Activated CD4-positive, alpha-beta T cell treated with anti-CD3 and anti-CD28 coated beads, Interleukin-2, amount 10 ng/mL, durations not matched to agents 7 days and 5 days (primary cell): ENCODE measurements around the gene IGFN1. TPM values are rescaled to one million over a fixed set of nuclear protein-coding genes. Genes with fewer than 3 reads are reported as not detected.

Experiments
- CTCF ChIA-PET: fragments of 350-600 bp; sonication (Branson Sonifier 250); formaldehyde crosslinking; loops from one replicate; lab custom pipeline; 2021; ENCODE audit warnings: antibody characterized with exemption; lab: Charles Lee
- POLR2A ChIA-PET: fragments of 350-600 bp; sonication (Branson Sonifier 250); formaldehyde crosslinking; loops from one replicate; lab custom pipeline; 2021; ENCODE audit warnings: antibody characterized with exemption; lab: Charles Lee
- DNase-seq: peaks from one replicate; pipeline ENCODE4 v3.0.0-alpha.2; 2020
- H3K27ac Mint-ChIP-seq: one replicate; pipeline ENCODE4 v1.8.0; 2021; ENCODE audit warnings: mild to moderate bottlenecking, moderate library complexity, mixed read lengths
- H3K27me3 Mint-ChIP-seq: one replicate; pipeline ENCODE4 v1.8.0; 2021; ENCODE audit warnings: mixed read lengths
- H3K36me3 Mint-ChIP-seq: one replicate; pipeline ENCODE4 v1.8.0; 2021; ENCODE audit warnings: low read depth, mixed read lengths
- H3K4me1 Mint-ChIP-seq: one replicate; pipeline ENCODE4 v1.8.0; 2021; ENCODE audit warnings: mixed read lengths
- H3K4me3 Mint-ChIP-seq: one replicate; pipeline ENCODE4 v1.8.0; 2021; ENCODE audit warnings: mild to moderate bottlenecking, moderate library complexity, mixed read lengths
- H3K9me3 Mint-ChIP-seq: one replicate; pipeline ENCODE4 v1.8.0; 2021; ENCODE audit warnings: mixed read lengths
- total RNA-seq, 2 experiments: library from RNA; stranded (reverse); gene quantifications; one replicate each; pipeline ENCODE4 v1.2.3, GENCODE V29; 2021

IGFN1 gene
- total RNA-seq, 2 experiments from 2014 or later, result not detected

GRCh38 chr1:201181323-201181722 lies 9.3 kb upstream of the IGFN1 start:
- no peaks in the 10 kb centered on the region for H3K36me3 Mint-ChIP-seq
- ChIA-PET CTCF (no interaction called here), POLR2A (no interaction called here)
- no peak overlapping the region for H3K4me3 Mint-ChIP-seq
- no peaks in the 10 kb centered on the region for H3K9me3 Mint-ChIP-seq
- no peaks in the 10 kb centered on the region for H3K4me1 Mint-ChIP-seq
- no peak overlapping the region for H3K27ac Mint-ChIP-seq
- H3K27me3 Mint-ChIP-seq, result peaks cover 36% of the 10 kb centered on the region
- DNase-seq, result no peak

- POLR2A ChIA-PET, result no interaction called here
- Mint-ChIP-seq H3K27ac (no peak overlapping the region), H3K4me1 (no peaks in the 10 kb centered on the region), H3K4me3 (no peak overlapping the region), H3K27me3 (peaks cover 36% of the 10 kb centered on the region), H3K36me3 (no peaks in the 10 kb centered on the region), H3K9me3 (no peaks in the 10 kb centered on the region)
- no peak for DNase-seq
- CTCF ChIA-PET, result no interaction called here
Measured at GRCh38 chr1:201181726-201182125, 8.9 kb upstream of the IGFN1 start.

GRCh38 chr1:201183209-201183608 lies 7.4 kb upstream of the IGFN1 start:
- H3K27ac Mint-ChIP-seq, result no peak overlapping the region
- CTCF ChIA-PET, result no interaction called here

GRCh38 chr1:201183753-201184152 lies 6.9 kb upstream of the IGFN1 start:
- no peaks in the 10 kb centered on the region for H3K9me3 Mint-ChIP-seq
- ChIA-PET POLR2A (interaction anchor here (0.5 kb wide), 1 partner anchor 31 kb away, joined by 3 read pairs; no protein-coding TSS in a partner anchor), CTCF (no interaction called here)
- DNase-seq, result no peak
- no peak overlapping the region for H3K4me3 Mint-ChIP-seq
- H3K27me3 Mint-ChIP-seq, result peaks cover 31% of the 10 kb centered on the region
- no peaks in the 10 kb centered on the region for H3K4me1 Mint-ChIP-seq
- no peaks in the 10 kb centered on the region for H3K36me3 Mint-ChIP-seq
- no peak overlapping the region for H3K27ac Mint-ChIP-seq

More at GRCh38 chr1:201183209-201183608, 7.4 kb upstream of the IGFN1 start:
- Mint-ChIP-seq H3K4me3 (no peak overlapping the region), H3K9me3 (no peaks in the 10 kb centered on the region), H3K27me3 (peaks cover 33% of the 10 kb centered on the region), H3K36me3 (no peaks in the 10 kb centered on the region), H3K4me1 (no peaks in the 10 kb centered on the region)
- DNase-seq, result no peak
- POLR2A ChIA-PET, result no interaction called here

GRCh38 chr1:201184307-201185122 lies 6.1 kb upstream of the IGFN1 start:
- ChIA-PET CTCF (interaction anchor here (0.6 kb wide), 1 partner anchor 376 kb away, joined by 4 read pairs; no protein-coding TSS in a partner anchor), POLR2A (interaction anchor here (0.5 kb wide), 1 partner anchor 32 kb away, joined by 3 read pairs; no protein-coding TSS in a partner anchor)
- H3K36me3 Mint-ChIP-seq, result no peaks in the 10 kb centered on the region
- no peak for DNase-seq
- H3K27ac Mint-ChIP-seq, result no peak overlapping the region
- no peaks in the 10 kb centered on the region for H3K9me3 Mint-ChIP-seq
- H3K4me1 Mint-ChIP-seq, result no peaks in the 10 kb centered on the region
- H3K4me3 Mint-ChIP-seq, result no peak overlapping the region
- peaks cover 25% of the 10 kb centered on the region for H3K27me3 Mint-ChIP-seq

- H3K27me3 Mint-ChIP-seq, result peaks cover 30% of the 10 kb centered on the region
- no peaks in the 10 kb centered on the region for H3K9me3 Mint-ChIP-seq
- DNase-seq, result no peak
- H3K4me1 Mint-ChIP-seq, result no peaks in the 10 kb centered on the region
- no peak overlapping the region for H3K4me3 Mint-ChIP-seq
- H3K27ac Mint-ChIP-seq, result no peak overlapping the region
- CTCF ChIA-PET, result interaction anchor here (0.6 kb wide), 1 partner anchor 377 kb away, joined by 4 read pairs; no protein-coding TSS in a partner anchor
- H3K36me3 Mint-ChIP-seq, result no peaks in the 10 kb centered on the region
- POLR2A ChIA-PET, result no interaction called here
Measured at GRCh38 chr1:201185123-201185453, 5.5 kb upstream of the IGFN1 start.

GRCh38 chr1:201185527-201186128 lies 5.0 kb upstream of the IGFN1 start:
- no peaks in the 10 kb centered on the region for H3K9me3 Mint-ChIP-seq
- ChIA-PET POLR2A (no interaction called here), CTCF (no interaction called here)
- no peaks in the 10 kb centered on the region for H3K4me1 Mint-ChIP-seq
- no peak overlapping the region for H3K27ac Mint-ChIP-seq
- H3K27me3 Mint-ChIP-seq, result peaks cover 27% of the 10 kb centered on the region
- no peak for DNase-seq
- no peak overlapping the region for H3K4me3 Mint-ChIP-seq
- H3K36me3 Mint-ChIP-seq, result no peaks in the 10 kb centered on the region

GRCh38 chr1:201186192-201186591 lies 4.4 kb upstream of the IGFN1 start:
- no peak overlapping the region for H3K4me3 Mint-ChIP-seq
- ChIA-PET POLR2A (no interaction called here), CTCF (no interaction called here)
- no peak for DNase-seq
- H3K27ac Mint-ChIP-seq, result no peak overlapping the region
- H3K4me1 Mint-ChIP-seq, result no peaks in the 10 kb centered on the region
- no peaks in the 10 kb centered on the region for H3K36me3 Mint-ChIP-seq
- no peaks in the 10 kb centered on the region for H3K9me3 Mint-ChIP-seq
- peaks cover 24% of the 10 kb centered on the region for H3K27me3 Mint-ChIP-seq

- no peaks in the 10 kb centered on the region for H3K9me3 Mint-ChIP-seq
- H3K27ac Mint-ChIP-seq, result no peak overlapping the region
- peaks cover 2% of the 10 kb centered on the region for H3K4me1 Mint-ChIP-seq
- no peak overlapping the region for H3K4me3 Mint-ChIP-seq
- no peaks in the 10 kb centered on the region for H3K36me3 Mint-ChIP-seq
- DNase-seq, result no peak
- H3K27me3 Mint-ChIP-seq, result peaks cover 16% of the 10 kb centered on the region
- POLR2A ChIA-PET, result no interaction called here
- CTCF ChIA-PET, result no interaction called here
Measured at GRCh38 chr1:201189085-201189484, 1.5 kb upstream of the IGFN1 start.

- Mint-ChIP-seq H3K27me3 (peaks cover 9% of the 10 kb centered on the region), H3K4me3 (no peak overlapping the region), H3K9me3 (no peaks in the 10 kb centered on the region), H3K27ac (no peak overlapping the region), H3K36me3 (no peaks in the 10 kb centered on the region), H3K4me1 (peaks cover 2% of the 10 kb centered on the region)
- ChIA-PET CTCF (interaction anchor here (1.1 to 1.4 kb wide), 2 partner anchors 14 to 16 kb away, joined by 3 to 4 read pairs; no protein-coding TSS in a partner anchor), POLR2A (no interaction called here)
- DNase-seq, result no peak
Measured at GRCh38 chr1:201190005-201190404, 619 bp upstream of the IGFN1 start.

GRCh38 chr1:201191653-201192260 lies 1.1 kb downstream of the IGFN1 start:
- H3K27ac Mint-ChIP-seq, result no peak overlapping the region
- DNase-seq, result no peak
- ChIA-PET POLR2A (no interaction called here), CTCF (interaction anchor here (1.5 kb wide), 1 partner anchor 16 kb away, joined by 4 read pairs; no protein-coding TSS in a partner anchor)
- peaks cover 7% of the 10 kb centered on the region for H3K27me3 Mint-ChIP-seq
- H3K4me3 Mint-ChIP-seq, result no peak overlapping the region
- no peaks in the 10 kb centered on the region for H3K36me3 Mint-ChIP-seq
- no peaks in the 10 kb centered on the region for H3K9me3 Mint-ChIP-seq
- H3K4me1 Mint-ChIP-seq, result peaks cover 2% of the 10 kb centered on the region

- POLR2A ChIA-PET, result no interaction called here
- H3K4me1 Mint-ChIP-seq, result peaks cover 2% of the 10 kb centered on the region
- H3K36me3 Mint-ChIP-seq, result no peaks in the 10 kb centered on the region
- H3K9me3 Mint-ChIP-seq, result no peaks in the 10 kb centered on the region
- no peak overlapping the region for H3K27ac Mint-ChIP-seq
- H3K4me3 Mint-ChIP-seq, result no peak overlapping the region
- no peak for DNase-seq
- CTCF ChIA-PET, result interaction anchor here (1.5 kb wide), 1 partner anchor 15 kb away, joined by 4 read pairs; no protein-coding TSS in a partner anchor
- H3K27me3 Mint-ChIP-seq, result peaks cover 7% of the 10 kb centered on the region
Measured at GRCh38 chr1:201192261-201192788, 1.7 kb downstream of the IGFN1 start.

GRCh38 chr1:201194046-201194445 lies 3.4 kb downstream of the IGFN1 start:
- H3K4me3 Mint-ChIP-seq, result no peak overlapping the region
- CTCF ChIA-PET, result no interaction called here

More at GRCh38 chr1:201194046-201194445, 3.4 kb downstream of the IGFN1 start:
- peaks cover 7% of the 10 kb centered on the region for H3K27me3 Mint-ChIP-seq
- H3K27ac Mint-ChIP-seq, result no peak overlapping the region
- POLR2A ChIA-PET, result no interaction called here
- peaks cover 2% of the 10 kb centered on the region for H3K4me1 Mint-ChIP-seq
- no peaks in the 10 kb centered on the region for H3K36me3 Mint-ChIP-seq
- H3K9me3 Mint-ChIP-seq, result no peaks in the 10 kb centered on the region
- no peak for DNase-seq
